GM12865 (cell line): ENCODE measurements around the gene CLNK.

Source experiments
- DNase-seq: peaks from one replicate; pipeline ENCODE4 v3.0.0; 2010; ENCODE audit warnings: low read depth
- H3K4me3 ChIP-seq: 2 replicates; pipeline ENCODE4 v1.5.1; 2011; ENCODE audit warnings: mild to moderate bottlenecking, low read depth, low read length, control low read depth
- CTCF ChIP-seq: IDR thresholded peaks from 2 replicates; pipeline ENCODE4 v1.5.1; 2011; ENCODE audit warnings: low read length, control low read depth, low read depth, inconsistent platforms; ENCODE audit not compliant: insufficient read depth; ENCODE audit errors: missing control alignments

Gene CLNK

GRCh38 chr4:10460313-10461047 is 224.1 kb downstream of the CLNK start:
- TF ChIP-seq CTCF: no peak
- H3K4me3 ChIP-seq: no peak overlapping the region
- peak; percentile 30 for DNase-seq

DNA sequence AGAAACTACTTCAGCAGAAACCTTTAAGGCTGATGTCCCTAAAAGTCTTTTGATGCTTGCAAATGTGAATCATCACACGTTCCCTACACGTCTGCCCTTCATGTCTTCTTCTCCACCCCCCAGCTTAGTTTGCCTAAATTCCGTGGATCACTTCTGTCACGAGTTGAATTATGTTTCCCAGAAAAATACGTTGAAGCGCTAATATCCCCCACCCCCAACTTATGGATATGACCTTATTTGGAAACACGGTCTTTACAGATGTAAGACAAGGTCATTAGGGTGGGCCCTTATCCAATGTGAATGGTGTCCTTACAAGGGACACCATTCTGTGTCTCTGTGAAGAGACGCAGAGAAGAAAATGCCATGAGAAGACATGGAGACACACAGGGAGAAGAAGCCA is 225.3 kb downstream of the CLNK start:
- H3K4me3 ChIP-seq: no peak overlapping the region
- no peak for DNase-seq
- no peak for TF ChIP-seq CTCF

DNA sequence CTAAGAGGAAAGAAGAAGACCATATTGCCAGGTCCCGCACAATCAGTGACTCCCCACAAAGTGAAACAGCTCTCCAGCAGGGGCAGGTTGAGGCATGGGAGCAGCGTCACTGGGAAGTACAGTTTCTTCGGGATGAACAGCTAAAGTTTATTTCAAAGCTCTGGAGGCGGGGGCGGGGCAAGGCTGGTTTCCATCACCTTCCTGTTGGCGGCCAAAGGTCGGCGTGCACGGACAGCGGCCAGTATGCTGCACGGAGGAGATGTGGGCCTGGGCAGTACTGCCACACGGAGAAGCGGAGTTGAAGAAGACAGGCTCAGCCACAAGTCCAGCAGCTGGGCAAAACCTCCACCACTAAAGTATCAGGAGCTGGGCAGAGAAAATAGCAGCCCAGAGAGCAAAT is 226.4 kb downstream of the CLNK start:
- no peak for DNase-seq
- TF ChIP-seq CTCF: no peak
- H3K4me3 ChIP-seq: no peak overlapping the region

GRCh38 chr4:10457255-10457801 is 227.2 kb downstream of the CLNK start, which contains the start of gene ZNF518B:
ZNF518B (minus strand) TSS chr4:10457426; CDS start chr4:10446328, 11,098 bp downstream.
- TF ChIP-seq CTCF: no peak
- peak within 1 kb of the TSS; percentile 71 for H3K4me3 ChIP-seq
- DNase-seq: peak; percentile 84

DNA sequence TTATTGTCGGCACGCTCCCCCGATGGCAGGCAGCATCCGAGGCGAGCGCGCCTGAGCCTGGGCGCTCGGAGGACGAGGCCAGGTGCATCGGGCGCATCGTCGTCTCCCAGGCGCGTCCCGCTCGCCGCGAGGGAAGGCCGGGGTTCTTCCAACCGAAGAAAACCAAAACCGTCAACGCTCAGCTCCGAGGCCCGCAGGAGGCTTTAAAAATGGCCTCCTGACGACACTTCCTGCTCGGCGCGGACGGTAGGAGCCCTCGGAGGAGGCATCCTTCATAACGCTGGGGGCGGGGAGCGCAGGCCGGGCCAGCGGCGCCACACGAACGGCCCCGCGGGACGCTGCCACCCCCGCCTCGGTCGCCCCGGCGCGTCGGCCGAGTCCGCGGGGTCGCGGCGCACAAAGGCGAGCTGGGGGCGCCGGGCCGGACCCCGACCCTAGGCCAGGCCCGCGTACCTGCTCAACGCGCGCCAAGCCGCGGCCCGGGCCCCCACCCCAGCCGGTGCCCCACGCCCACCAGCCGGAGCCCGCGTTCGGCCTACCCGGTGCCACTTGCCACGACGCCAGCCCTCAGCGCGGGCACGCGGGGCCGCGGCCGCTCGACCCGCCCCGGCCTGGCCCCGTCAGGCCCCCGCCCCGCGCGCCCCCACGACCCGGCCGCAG is 227.8 kb downstream of the CLNK start:
- H3K4me3 ChIP-seq: peak overlapping the region; percentile 71
- TF ChIP-seq CTCF: no peak
- DNase-seq: peak; percentile 80

DNA sequence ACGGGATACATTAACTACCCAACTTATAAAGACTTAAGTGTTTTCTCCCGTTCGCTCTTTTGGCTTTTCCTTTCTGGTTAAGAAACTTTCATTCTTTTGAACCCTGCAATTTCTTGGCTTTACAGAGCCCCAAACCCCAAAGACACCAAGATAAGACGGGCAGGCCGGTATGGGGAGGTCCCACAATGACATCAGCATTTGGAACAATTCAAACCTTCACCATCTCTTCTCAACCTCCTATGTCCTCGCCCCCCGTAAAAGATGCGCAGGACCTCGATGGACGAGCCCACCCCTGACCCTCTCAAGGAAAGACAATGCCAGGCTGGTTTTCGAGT is 228.3 kb downstream of the CLNK start:
- no peak for TF ChIP-seq CTCF
- peak overlapping the region; percentile 71 for H3K4me3 ChIP-seq
- no peak for DNase-seq
